Cerebellar nuclear complex (tissue), 1 donor: ENCODE results near the gene AATK.

Experiments used
- DNase-seq, 2 experiments: peaks; one replicate each; lab custom pipeline; 2025; lab: John Stamatoyannopoulos, UW

Gene AATK

GRCh38 chr17:81182596-81182995 is 16.6 kb upstream of the AATK start:
- DNase-seq = no peak

- DNase-seq = no peak
Measured at GRCh38 chr17:81181811-81182185, 15.8 kb upstream of the AATK start.

GRCh38 chr17:81180836-81181810 is 15.1 kb upstream of the AATK start:
- DNase-seq = no peak

- no peak for DNase-seq
Measured at GRCh38 chr17:81179861-81180260, 13.8 kb upstream of the AATK start.

GRCh38 chr17:81179220-81179619 is 13.2 kb upstream of the AATK start:
- no peak for DNase-seq

- DNase-seq = no peak
Measured at GRCh38 chr17:81178136-81179091, 12.4 kb upstream of the AATK start.

GRCh38 chr17:81176666-81177065 is 10.6 kb upstream of the AATK start:
- no peak for DNase-seq

- no peak for DNase-seq
Measured at GRCh38 chr17:81173762-81174155, 7.7 kb upstream of the AATK start.

- no peak for DNase-seq
Measured at GRCh38 chr17:81173052-81173761, 7.2 kb upstream of the AATK start.

GRCh38 chr17:81171941-81172340 is 5.9 kb upstream of the AATK start:
- no peak for DNase-seq

- DNase-seq = no peak
Measured at GRCh38 chr17:81170727-81171494, 4.9 kb upstream of the AATK start.

- DNase-seq = no peak
Measured at GRCh38 chr17:81169870-81170309, 3.9 kb upstream of the AATK start.

GRCh38 chr17:81167638-81168037 is 1.6 kb upstream of the AATK start:
- DNase-seq = no peak

- no peak for DNase-seq
Measured at GRCh38 chr17:81167194-81167524, 1.1 kb upstream of the AATK start.

GRCh38 chr17:81165246-81166032 is 582 bp downstream of the AATK start, which contains the start of gene PVALEF:
TSS of gene PVALEF (plus strand) at chr17:81165507. CDS start at chr17:81181227, 15,720 bp downstream.
- no peak for DNase-seq

- no peak for DNase-seq
Measured at GRCh38 chr17:81164371-81165245, 1.4 kb downstream of the AATK start.

GRCh38 chr17:81163703-81164370 is 2.2 kb downstream of the AATK start:
- DNase-seq = no peak

- DNase-seq = no peak
Measured at GRCh38 chr17:81163051-81163695, 2.8 kb downstream of the AATK start.
